HEK293 (cell line): Measurements from ENCODE around the gene TMEM127.

Experiments
- CTCF ChIA-PET: fragments of 350-600 bp; formaldehyde crosslinking; extraction: SDS; loops from one replicate; lab custom pipeline; 2021; ENCODE audit warnings: antibody characterized with exemption; lab: Yijun Ruan, JAX
- POLR2A ChIA-PET: fragments of 300-600 bp; formaldehyde crosslinking; extraction: SDS; loops from one replicate; lab custom pipeline; 2020; ENCODE audit warnings: antibody characterized with exemption, inconsistent platforms; lab: Yijun Ruan, JAX
- H3K27ac ChIP-seq: fragments of 200-500 bp; sonication (Bioruptor generic); 2 replicates; pipeline ENCODE4 v1.5.1; 2014; ENCODE audit warnings: low read depth, low read length, control low read depth, inconsistent platforms; ENCODE audit errors: extremely low read depth
- H3K36me3 ChIP-seq, 2 experiments: fragments of 200-500 bp in 1 of 2; sonication (Bioruptor generic) in 1 of 2; 1 replicate in 1 of 2; 2 replicates in 1 of 2; pipeline ENCODE4 v1.5.1; 2014 to 2017; ENCODE audit warnings: inconsistent platforms in 2 of 2, low read length in 2 of 2; ENCODE audit not compliant: control insufficient read depth in 2 of 2, insufficient read depth in 1 of 2
- H3K4me1 ChIP-seq: fragments of 200-500 bp; sonication (Bioruptor generic); 2 replicates; pipeline ENCODE4 v1.5.1; 2014; ENCODE audit warnings: mild to moderate bottlenecking, low read length, inconsistent platforms; ENCODE audit not compliant: control insufficient read depth, insufficient read depth
- H3K4me3 ChIP-seq: 2 replicates; pipeline ENCODE4 v1.5.1; 2011; ENCODE audit warnings: low read depth, mild to moderate bottlenecking, control low read depth, low read length, moderate library complexity
- H3K9me3 ChIP-seq: fragments of 200-500 bp; sonication (Bioruptor generic); 2 replicates; pipeline ENCODE4 v1.5.1; 2014; ENCODE audit warnings: low read depth, low read length, inconsistent platforms; ENCODE audit not compliant: control insufficient read depth, insufficient read depth
- EGR2 ChIP-seq: fragments of 450-650 bp; formaldehyde crosslinking; IDR thresholded peaks from 2 replicates; pipeline ENCODE4 v1.5.1; 2016; ENCODE audit warnings: low read depth, missing biosample characterization, missing genetic modification characterization
- OSR2 ChIP-seq: fragments of 450-650 bp; formaldehyde crosslinking; IDR thresholded peaks from 2 replicates; pipeline ENCODE4 v1.5.1; 2016; ENCODE audit warnings: missing biosample characterization, missing genetic modification characterization
- ZFHX2 ChIP-seq: fragments of 450-650 bp; formaldehyde crosslinking; conservative IDR thresholded peaks from 2 replicates; pipeline ENCODE4 v1.5.1; 2016; ENCODE audit warnings: missing biosample characterization, missing genetic modification characterization
- ZNF10 ChIP-seq: fragments of 450-650 bp; formaldehyde crosslinking; IDR thresholded peaks from 2 replicates; pipeline ENCODE4 v1.5.1; 2017; ENCODE audit warnings: missing biosample characterization, missing genetic modification characterization
- ZNF132 ChIP-seq: fragments of 450-650 bp; formaldehyde crosslinking; IDR thresholded peaks from 2 replicates; pipeline ENCODE4 v1.5.1; 2017; ENCODE audit warnings: missing biosample characterization, missing genetic modification characterization, borderline replicate concordance
- ZNF214 ChIP-seq: fragments of 450-650 bp; formaldehyde crosslinking; IDR thresholded peaks from 2 replicates; pipeline ENCODE4 v1.5.1; 2017; ENCODE audit warnings: missing biosample characterization, mild to moderate bottlenecking, missing genetic modification characterization, borderline replicate concordance
- ZNF37A ChIP-seq: fragments of 450-650 bp; IDR thresholded peaks from 2 replicates; pipeline ENCODE4 v1.5.1; 2018; ENCODE audit warnings: missing biosample characterization, missing genetic modification characterization
- ZNF391 ChIP-seq: fragments of 450-650 bp; formaldehyde crosslinking; IDR thresholded peaks from 2 replicates; pipeline ENCODE4 v1.5.1; 2016; ENCODE audit warnings: low read depth, missing biosample characterization, missing genetic modification characterization, borderline replicate concordance
- ZNF510 ChIP-seq: fragments of 450-650 bp; formaldehyde crosslinking; IDR thresholded peaks from 2 replicates; pipeline ENCODE4 v1.5.1; 2018; ENCODE audit warnings: mild to moderate bottlenecking, missing genetic modification characterization, missing biosample characterization; ENCODE audit not compliant: insufficient replicate concordance
- ZNF514 ChIP-seq: fragments of 450-650 bp; formaldehyde crosslinking; IDR thresholded peaks from 2 replicates; pipeline ENCODE4 v1.5.1; 2016; ENCODE audit warnings: missing biosample characterization, missing genetic modification characterization
- ZNF837 ChIP-seq: fragments of 450-650 bp; formaldehyde crosslinking; IDR thresholded peaks from 2 replicates; pipeline ENCODE4 v1.5.1; 2016; ENCODE audit warnings: missing biosample characterization, missing genetic modification characterization
- TF ChIP-seq, protein P1 (sequence below): fragments of 450-650 bp; formaldehyde crosslinking; IDR thresholded peaks from 2 replicates; pipeline ENCODE4; 2016; ENCODE audit warnings: missing biosample characterization, missing genetic modification characterization
- TF ChIP-seq, protein P2 (sequence below): fragments of 450-650 bp; formaldehyde crosslinking; IDR thresholded peaks from 2 replicates; pipeline ENCODE4 v1.5.1; 2016; ENCODE audit warnings: missing biosample characterization, missing genetic modification characterization
- TF ChIP-seq, protein P3 (sequence below): fragments of 450-650 bp; formaldehyde crosslinking; IDR thresholded peaks from 2 replicates; pipeline ENCODE4 v1.5.1; 2016; ENCODE audit warnings: missing biosample characterization, missing genetic modification characterization
- TF ChIP-seq, protein P4 (sequence below): fragments of 450-650 bp; IDR thresholded peaks from 2 replicates; pipeline ENCODE4 v1.5.1; 2018; ENCODE audit warnings: missing biosample characterization, mild to moderate bottlenecking, missing genetic modification characterization
- TF ChIP-seq, protein P5 (sequence below): fragments of 450-650 bp; formaldehyde crosslinking; IDR thresholded peaks from 2 replicates; pipeline ENCODE4 v1.5.1; 2017; ENCODE audit warnings: missing biosample characterization, missing genetic modification characterization

The TMEM127 gene

DNA sequence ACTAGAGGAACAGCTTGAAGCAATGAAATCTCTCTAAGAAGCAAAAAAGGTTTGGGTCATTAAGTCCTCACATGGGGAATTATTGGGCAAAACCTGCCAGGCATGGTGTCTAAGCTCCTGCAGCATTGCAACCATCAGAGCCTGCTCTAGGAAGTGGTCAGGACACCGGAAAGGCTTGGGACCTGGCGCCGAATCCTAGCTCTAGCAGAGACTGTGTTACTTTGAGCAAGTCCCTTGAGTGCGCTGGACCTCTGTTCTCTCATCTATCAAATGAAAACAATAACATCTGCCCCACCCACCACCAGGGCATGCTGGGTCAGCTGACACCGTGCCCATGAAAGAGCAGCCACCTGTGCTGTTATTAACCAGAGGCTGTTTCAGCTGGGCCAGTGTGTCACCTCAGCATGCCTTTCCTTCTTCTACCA is 6.3 kb downstream of the TMEM127 start:
- Histone ChIP-seq H3K27ac (0 out of 2 replicates have a peak overlapping the region, but pooled peaks have one; percentile 25), H3K4me3 (no peak overlapping the region), H3K9me3 (no peaks in the 10 kb centered on the region), H3K36me3 (peaks cover 4 to 61% of the 10 kb centered on the region in 2 experiments; a peak in 2 of 3 replicates)
- CTCF ChIA-PET: interaction anchor here (0.9 to 2.2 kb wide), 9 partner anchors 9 to 275 kb away, joined by 3 to 8 read pairs (median 4); partner anchors contain the start of gene STARD7
- TF ChIP-seq ZNF514 (tag by site-specific recombination): no peak
- TF ChIP-seq ZNF391 (tag by site-specific recombination): no peak
- TF ChIP-seq, protein P1, sequence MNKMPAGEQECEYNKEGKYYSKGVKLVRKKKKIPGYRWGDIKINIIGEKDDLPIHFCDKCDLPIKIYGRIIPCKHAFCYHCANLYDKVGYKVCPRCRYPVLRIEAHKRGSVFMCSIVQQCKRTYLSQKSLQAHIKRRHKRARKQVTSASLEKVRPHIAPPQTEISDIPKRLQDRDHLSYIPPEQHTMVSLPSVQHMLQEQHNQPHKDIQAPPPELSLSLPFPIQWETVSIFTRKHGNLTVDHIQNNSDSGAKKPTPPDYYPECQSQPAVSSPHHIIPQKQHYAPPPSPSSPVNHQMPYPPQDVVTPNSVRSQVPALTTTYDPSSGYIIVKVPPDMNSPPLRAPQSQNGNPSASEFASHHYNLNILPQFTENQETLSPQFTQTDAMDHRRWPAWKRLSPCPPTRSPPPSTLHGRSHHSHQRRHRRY: no peak
- TF ChIP-seq, protein P2, sequence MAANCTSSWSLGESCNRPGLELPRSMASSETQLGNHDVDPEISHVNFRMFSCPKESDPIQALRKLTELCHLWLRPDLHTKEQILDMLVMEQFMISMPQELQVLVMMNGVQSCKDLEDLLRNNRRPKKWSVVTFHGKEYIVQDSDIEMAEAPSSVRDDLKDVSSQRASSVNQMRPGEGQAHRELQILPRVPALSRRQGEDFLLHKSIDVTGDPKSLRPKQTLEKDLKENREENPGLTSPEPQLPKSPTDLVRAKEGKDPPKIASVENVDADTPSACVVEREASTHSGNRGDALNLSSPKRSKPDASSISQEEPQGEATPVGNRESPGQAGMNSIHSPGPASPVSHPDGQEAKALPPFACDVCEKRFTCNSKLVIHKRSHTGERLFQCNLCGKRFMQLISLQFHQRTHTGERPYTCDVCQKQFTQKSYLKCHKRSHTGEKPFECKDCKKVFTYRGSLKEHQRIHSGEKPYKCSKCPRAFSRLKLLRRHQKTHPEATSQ (tag by site-specific recombination): no peak
- TF ChIP-seq ZFHX2 (tag by site-specific recombination): no peak
- TF ChIP-seq EGR2 (tag by site-specific recombination): no peak
- no peak for TF ChIP-seq ZNF510
- no peak for TF ChIP-seq ZNF10 (tag by site-specific recombination)
- no peak for TF ChIP-seq ZNF37A (tag by site-specific recombination)
- TF ChIP-seq ZNF214: no peak
- TF ChIP-seq ZNF132: no peak
- no peak for TF ChIP-seq OSR2 (tag by site-specific recombination)
- TF ChIP-seq, protein P3, sequence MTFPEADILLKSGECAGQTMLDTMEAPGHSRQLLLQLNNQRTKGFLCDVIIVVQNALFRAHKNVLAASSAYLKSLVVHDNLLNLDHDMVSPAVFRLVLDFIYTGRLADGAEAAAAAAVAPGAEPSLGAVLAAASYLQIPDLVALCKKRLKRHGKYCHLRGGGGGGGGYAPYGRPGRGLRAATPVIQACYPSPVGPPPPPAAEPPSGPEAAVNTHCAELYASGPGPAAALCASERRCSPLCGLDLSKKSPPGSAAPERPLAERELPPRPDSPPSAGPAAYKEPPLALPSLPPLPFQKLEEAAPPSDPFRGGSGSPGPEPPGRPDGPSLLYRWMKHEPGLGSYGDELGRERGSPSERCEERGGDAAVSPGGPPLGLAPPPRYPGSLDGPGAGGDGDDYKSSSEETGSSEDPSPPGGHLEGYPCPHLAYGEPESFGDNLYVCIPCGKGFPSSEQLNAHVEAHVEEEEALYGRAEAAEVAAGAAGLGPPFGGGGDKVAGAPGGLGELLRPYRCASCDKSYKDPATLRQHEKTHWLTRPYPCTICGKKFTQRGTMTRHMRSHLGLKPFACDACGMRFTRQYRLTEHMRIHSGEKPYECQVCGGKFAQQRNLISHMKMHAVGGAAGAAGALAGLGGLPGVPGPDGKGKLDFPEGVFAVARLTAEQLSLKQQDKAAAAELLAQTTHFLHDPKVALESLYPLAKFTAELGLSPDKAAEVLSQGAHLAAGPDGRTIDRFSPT (tag by site-specific recombination): no peak
- TF ChIP-seq, protein P4, sequence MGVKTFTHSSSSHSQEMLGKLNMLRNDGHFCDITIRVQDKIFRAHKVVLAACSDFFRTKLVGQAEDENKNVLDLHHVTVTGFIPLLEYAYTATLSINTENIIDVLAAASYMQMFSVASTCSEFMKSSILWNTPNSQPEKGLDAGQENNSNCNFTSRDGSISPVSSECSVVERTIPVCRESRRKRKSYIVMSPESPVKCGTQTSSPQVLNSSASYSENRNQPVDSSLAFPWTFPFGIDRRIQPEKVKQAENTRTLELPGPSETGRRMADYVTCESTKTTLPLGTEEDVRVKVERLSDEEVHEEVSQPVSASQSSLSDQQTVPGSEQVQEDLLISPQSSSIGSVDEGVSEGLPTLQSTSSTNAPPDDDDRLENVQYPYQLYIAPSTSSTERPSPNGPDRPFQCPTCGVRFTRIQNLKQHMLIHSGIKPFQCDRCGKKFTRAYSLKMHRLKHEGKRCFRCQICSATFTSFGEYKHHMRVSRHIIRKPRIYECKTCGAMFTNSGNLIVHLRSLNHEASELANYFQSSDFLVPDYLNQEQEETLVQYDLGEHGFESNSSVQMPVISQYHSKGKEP (tag by site-specific recombination): no peak
- no peak for TF ChIP-seq ZNF837
- TF ChIP-seq, protein P5, sequence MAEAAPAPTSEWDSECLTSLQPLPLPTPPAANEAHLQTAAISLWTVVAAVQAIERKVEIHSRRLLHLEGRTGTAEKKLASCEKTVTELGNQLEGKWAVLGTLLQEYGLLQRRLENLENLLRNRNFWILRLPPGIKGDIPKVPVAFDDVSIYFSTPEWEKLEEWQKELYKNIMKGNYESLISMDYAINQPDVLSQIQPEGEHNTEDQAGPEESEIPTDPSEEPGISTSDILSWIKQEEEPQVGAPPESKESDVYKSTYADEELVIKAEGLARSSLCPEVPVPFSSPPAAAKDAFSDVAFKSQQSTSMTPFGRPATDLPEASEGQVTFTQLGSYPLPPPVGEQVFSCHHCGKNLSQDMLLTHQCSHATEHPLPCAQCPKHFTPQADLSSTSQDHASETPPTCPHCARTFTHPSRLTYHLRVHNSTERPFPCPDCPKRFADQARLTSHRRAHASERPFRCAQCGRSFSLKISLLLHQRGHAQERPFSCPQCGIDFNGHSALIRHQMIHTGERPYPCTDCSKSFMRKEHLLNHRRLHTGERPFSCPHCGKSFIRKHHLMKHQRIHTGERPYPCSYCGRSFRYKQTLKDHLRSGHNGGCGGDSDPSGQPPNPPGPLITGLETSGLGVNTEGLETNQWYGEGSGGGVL (tag by site-specific recombination): no peak
- TF ChIP-seq, all 188 proteins: peak for 0
- POLR2A ChIA-PET: interaction anchor here (4.6 kb wide), 1 partner anchor 51 kb away, joined by 23 read pairs; the partner anchor contains the start of gene STARD7
- peaks cover 17% of the 10 kb centered on the region for H3K4me1 ChIP-seq
